Measurements from ENCODE around the gene MAP1LC3B2. TPM values are rescaled to one million over a fixed set of nuclear protein-coding genes. Genes with fewer than 3 reads are reported as not detected.
A peak's percentile ranks its signal among the peaks of the same experiment; 100 is the strongest.

Gene MAP1LC3B2
- polyA plus RNA-seq (ENCODE audit: low read depth in 6 of 6): 10 to 100 TPM in 2 of 6 donors, 1 to 10 TPM in 4; 3.2 to 12.2 (median 6.3) TPM

DNA sequence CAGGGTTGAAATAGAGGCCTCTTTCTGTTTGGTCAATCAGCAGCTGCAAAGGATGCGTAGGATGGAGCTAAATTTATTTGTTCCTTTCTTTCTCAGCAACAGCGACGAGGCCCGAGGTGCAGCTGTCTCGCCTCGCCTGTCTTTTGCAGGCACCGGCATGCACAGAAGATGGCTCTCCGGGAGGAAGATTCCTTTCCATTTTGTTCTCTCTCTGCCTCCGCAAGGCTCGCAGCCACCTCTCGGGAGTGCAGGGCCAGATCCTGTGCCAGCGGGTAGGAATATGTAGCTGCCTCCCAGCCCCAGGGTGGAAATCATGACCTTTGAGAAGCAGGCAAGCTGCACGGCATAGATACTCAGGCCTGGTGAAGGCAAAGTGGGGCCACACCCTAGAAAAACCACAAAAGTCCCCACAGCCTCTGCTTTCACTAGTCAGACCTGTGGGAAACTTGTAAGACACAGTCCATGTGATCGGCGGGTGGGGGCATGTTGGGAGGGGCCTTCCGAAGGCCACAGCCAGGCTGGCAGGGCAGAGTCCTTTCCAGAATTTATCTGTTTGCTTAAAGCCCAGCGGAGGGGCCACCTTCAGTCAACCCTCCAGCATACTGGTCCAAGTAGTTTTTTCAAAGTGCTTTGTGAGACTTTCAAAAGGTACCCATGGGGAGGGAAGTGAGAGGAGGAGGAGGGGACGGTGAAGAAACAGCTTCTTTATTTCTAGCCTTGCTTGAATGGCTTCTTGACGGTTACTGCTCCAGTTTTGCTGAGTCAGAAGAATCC lies at the start of gene MAP1LC3B2:
MAP1LC3B2 (plus strand) TSS at position 220 of the 774 bp plus-strand sequence. CDS start 16,562 bp downstream, outside the sequence.
- peak; percentile 96 for DNase-seq
- Mint-ChIP-seq H3K4me1 (peaks cover 35 to 57% (median 50%) of the 10 kb centered on the region in 3 donors), H3K27me3 (no peaks in the 10 kb centered on the region), H3K9me3 (peaks cover 0 to 13% (median 9%) of the 10 kb centered on the region in 7 donors), H3K27ac (peak within 1 kb of the TSS; percentile 98 to 100 (median 99)), H3K36me3 (peaks cover under 1 to 5% of the 10 kb centered on the region in 2 donors), H3K4me3 (peak within 1 kb of the TSS; percentile 84 to 96 (median 90))
- ATAC-seq (ENCODE audit: low read depth in 2 of 2): peak; percentile 83 to 84

DNA sequence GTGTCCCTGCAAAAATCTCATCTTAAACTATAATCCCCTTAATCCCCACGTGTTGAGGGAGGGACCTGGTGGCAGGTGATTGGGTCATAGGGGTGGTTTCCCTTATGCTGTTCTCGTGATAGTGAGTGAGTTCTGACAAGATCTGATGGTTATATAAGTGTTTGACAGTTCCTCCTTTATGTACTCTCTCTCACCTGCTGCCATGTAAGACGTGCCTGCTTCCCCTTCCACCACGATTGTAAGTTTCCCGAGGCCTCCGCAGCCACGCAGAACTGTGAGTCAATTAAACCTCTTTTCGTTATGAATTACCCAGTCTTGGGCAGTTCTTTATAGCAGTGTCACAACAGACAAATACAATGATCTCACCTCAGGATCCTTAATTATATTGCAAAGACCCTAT lies 45.2 kb upstream of the MAP1LC3B2 start:
- H3K27ac Mint-ChIP-seq: no peak overlapping the region
- H3K9me3 Mint-ChIP-seq: peaks cover 0 to 7% (median 0%) of the 10 kb centered on the region in 7 donors
- DNase-seq: no peak

DNA sequence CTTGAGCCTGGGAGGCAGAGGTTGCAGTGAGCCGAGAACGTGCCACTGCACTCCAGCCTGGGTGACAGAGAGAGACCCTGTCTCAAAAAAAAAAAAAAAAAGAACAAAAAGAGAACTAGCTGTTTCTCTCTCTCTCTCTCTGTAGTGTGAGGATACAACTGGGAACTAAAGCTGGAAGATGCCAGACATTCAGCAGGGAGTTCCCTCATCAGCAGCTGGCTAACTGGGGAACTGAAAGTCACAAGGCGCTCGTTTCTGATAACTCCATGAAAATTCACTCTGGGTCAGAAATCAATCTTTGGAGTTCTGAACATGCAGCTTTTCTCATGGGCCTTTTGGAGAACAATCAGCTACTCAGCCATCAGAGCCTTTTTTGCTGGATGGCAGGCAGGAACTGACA lies 43.5 kb upstream of the MAP1LC3B2 start:
- Mint-ChIP-seq H3K4me1 (peaks cover 14 to 18% (median 16%) of the 10 kb centered on the region in 3 donors), H3K27me3 (no peaks in the 10 kb centered on the region), H3K27ac (no peak overlapping the region), H3K4me3 (no peak overlapping the region), H3K9me3 (peaks cover 0 to 7% (median 0%) of the 10 kb centered on the region in 7 donors), H3K36me3 (no peaks in the 10 kb centered on the region)
- DNase-seq (no peak), ATAC-seq (ENCODE audit: low read depth in 2 of 2) (no peak)

More for the DNA sequence above, 45.2 kb upstream of the MAP1LC3B2 start:
- Mint-ChIP-seq H3K27me3 (no peaks in the 10 kb centered on the region), H3K4me1 (peaks cover 6 to 9% (median 6%) of the 10 kb centered on the region in 3 donors), H3K36me3 (no peaks in the 10 kb centered on the region), H3K4me3 (no peak overlapping the region)
- ATAC-seq (ENCODE audit: low read depth in 2 of 2): no peak

DNA sequence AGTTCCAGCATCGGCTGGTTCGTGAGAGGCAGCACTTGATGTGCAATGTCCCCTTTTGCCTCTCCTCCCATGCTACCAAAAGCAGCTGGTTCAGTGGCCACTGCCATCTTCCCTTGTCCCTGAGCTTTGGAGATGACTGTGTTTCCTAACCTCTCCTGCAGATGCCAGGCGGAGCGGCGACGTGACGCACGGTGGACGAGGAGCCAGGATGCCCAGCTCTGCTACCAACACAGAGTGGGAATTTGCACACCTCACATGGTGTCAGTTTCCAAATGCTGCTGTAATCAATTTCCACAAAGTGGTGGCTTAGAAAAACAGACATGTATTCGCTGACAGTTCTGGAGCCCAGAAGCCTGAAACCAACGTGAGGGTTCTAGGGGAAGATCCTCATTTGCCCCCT lies 42.5 kb upstream of the MAP1LC3B2 start:
- H3K4me1 Mint-ChIP-seq: peaks cover 20 to 27% (median 24%) of the 10 kb centered on the region in 3 donors
- peaks cover 0 to 7% (median 0%) of the 10 kb centered on the region in 7 donors for H3K9me3 Mint-ChIP-seq
- ATAC-seq (ENCODE audit: low read depth in 2 of 2) (no peak), DNase-seq (no peak)
- H3K27ac Mint-ChIP-seq: peak overlapping the region in 1 of 6 donors; percentile 11
- H3K36me3 Mint-ChIP-seq: no peaks in the 10 kb centered on the region
- no peak overlapping the region for H3K4me3 Mint-ChIP-seq
- H3K27me3 Mint-ChIP-seq: no peaks in the 10 kb centered on the region

DNA sequence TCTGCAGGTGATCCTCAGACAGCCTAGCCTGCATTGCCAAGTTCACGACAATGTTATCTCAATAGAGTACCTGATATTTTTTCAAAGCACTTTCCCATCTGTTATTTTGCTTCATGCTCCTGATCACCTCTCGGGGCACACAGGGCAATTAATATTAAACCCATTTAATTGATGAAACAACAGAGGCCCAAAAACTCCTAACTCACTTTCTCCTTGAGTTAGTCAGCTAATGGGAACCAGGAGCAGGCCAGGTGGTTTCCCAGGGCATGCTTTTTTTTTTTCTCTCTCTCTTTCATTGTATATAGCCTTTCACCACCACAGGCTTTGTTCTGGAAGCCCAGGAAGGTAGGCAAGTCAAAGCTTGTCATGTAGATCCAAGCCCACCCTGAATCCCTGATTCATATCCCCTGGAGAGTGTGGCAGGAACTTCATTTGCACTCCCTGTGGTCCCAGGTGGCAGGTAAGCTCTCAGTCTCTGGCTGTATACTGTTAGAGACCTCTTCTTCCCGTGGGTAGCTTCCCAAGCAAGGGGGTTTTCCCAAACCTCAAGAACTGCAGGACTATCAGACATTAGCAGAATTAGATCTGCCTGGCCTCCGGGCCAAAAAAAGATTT lies 41.6 kb upstream of the MAP1LC3B2 start:
- no peaks in the 10 kb centered on the region for H3K36me3 Mint-ChIP-seq
- peak overlapping the region in 2 of 6 donors; percentile 54 to 71 for H3K27ac Mint-ChIP-seq
- DNase-seq (no peak), ATAC-seq (ENCODE audit: low read depth in 2 of 2) (no peak)
- H3K9me3 Mint-ChIP-seq: peaks cover 0 to 7% (median 0%) of the 10 kb centered on the region in 7 donors
- H3K4me1 Mint-ChIP-seq: peaks cover 20 to 27% (median 24%) of the 10 kb centered on the region in 3 donors
- no peak overlapping the region for H3K4me3 Mint-ChIP-seq
- H3K27me3 Mint-ChIP-seq: no peaks in the 10 kb centered on the region

DNA sequence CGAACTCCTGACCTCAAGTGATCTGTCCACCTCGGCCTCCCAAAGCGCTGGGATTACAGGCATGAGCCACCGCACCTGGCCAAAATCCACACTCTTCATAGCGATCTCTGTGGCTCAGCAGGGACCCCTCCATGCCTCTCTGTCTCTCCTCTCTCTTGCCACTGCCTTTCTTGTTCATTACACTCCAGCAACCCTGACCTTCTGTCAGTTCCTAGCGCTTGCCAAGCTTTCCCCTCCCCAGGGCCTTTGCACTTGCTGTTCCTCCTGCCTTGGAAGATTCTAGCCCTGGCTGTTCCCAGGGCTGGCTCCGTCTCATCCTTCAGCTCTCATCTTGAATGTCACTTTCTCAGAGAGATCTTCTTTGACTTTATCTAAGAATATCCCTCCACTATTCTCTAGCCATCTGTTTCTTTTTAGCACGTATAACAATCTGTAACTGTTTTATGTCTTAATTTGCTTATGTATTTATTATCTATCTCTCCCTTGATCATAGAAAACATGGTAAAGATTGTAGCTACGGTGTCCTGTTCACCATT lies 38.9 kb upstream of the MAP1LC3B2 start:
- peaks cover 0 to 7% (median 0%) of the 10 kb centered on the region in 3 donors for H3K27me3 Mint-ChIP-seq
- H3K36me3 Mint-ChIP-seq: no peaks in the 10 kb centered on the region
- H3K9me3 Mint-ChIP-seq: no peaks in the 10 kb centered on the region
- peak overlapping the region in 1 of 6 donors; percentile 4 for H3K27ac Mint-ChIP-seq
- peaks cover 19 to 24% (median 23%) of the 10 kb centered on the region in 3 donors for H3K4me1 Mint-ChIP-seq
- no peak for DNase-seq
- H3K4me3 Mint-ChIP-seq: no peak overlapping the region
- ATAC-seq (ENCODE audit: low read depth in 2 of 2): no peak

DNA sequence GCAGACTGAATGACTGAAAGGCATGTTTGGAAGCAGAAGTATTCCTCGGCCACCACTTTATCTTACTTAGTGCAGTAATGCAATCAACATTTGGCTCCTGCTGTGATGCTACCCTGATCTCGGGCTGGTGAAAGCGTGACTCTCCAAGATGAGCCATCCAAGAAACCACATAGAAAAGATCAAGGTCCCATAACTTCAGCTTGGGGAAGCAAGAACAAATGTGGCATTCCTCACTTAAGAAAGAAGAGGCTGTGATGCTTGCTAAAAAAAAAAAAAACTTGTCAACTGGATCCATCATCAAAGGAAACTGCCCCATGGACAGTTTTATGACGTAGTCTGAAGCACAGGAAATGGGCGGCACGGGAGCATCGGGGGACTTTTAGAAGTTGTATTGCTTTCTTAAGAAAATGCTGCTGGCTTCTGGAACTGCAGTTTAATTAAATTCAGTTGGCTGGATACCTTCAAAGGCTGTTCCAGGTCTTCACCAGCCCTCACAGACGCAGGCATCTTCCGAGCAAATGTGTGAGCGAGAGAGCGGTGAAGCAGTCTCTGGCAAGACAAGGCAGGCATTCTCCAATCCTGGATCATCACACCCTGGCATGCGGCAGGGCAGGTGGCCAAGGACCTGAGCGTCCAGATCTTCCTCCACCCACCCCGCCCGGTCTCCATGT lies 38.2 kb upstream of the MAP1LC3B2 start:
- no peaks in the 10 kb centered on the region for H3K9me3 Mint-ChIP-seq
- peak overlapping the region in 2 of 6 donors; percentile 5 to 39 for H3K27ac Mint-ChIP-seq
- no peak overlapping the region for H3K4me3 Mint-ChIP-seq
- H3K27me3 Mint-ChIP-seq: peaks cover 0 to 11% (median 0%) of the 10 kb centered on the region in 3 donors
- peaks cover 19 to 25% (median 24%) of the 10 kb centered on the region in 3 donors for H3K4me1 Mint-ChIP-seq
- ATAC-seq (ENCODE audit: low read depth in 2 of 2) (peak; percentile 43 to 48), DNase-seq (no peak)
- H3K36me3 Mint-ChIP-seq: no peaks in the 10 kb centered on the region

DNA sequence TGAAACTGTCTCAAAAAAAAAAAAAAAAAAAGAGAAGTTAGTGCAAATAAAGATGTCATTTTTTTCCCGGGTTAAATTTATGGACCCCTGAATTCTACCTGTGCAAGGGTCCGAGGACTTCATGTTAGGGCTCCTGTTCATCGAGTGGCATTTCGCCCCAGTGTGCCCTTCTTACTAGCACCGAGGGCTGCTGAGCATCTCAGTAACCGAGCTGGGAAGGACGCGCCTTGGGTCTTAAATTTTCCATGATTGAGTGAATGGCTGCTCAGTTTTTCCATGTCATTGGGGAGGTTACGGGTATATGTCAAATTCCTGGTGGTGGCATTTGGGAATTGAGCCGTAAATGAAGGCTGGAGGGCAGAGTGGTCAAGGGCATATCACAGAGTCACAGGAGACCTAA lies 34.9 kb upstream of the MAP1LC3B2 start:
- Mint-ChIP-seq H3K27ac (peak overlapping the region in 1 of 6 donors; percentile 18), H3K4me3 (no peak overlapping the region)

DNA sequence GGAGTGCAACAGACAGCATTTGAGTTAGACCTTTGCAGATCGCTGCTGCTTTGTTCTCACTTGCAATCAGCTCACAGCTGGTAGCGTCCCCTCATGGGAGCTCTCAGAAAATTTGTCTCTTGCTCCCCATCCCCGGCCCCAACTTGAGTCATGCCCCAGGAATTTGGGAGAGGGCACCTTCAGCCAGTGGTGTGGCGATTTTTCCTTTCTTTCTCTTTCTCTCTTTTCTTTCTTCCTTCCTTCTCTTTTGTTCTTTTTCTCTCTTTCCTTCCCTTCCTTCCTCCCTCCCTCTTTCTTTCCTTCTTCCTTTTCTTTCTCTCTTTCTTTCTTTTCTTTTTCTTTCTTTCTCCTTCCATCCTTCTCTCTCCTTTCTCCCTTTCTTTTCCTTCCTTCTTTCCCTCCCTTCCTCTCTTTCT lies 34.2 kb upstream of the MAP1LC3B2 start:
- Mint-ChIP-seq H3K36me3 (no peaks in the 10 kb centered on the region), H3K27ac (no peak overlapping the region), H3K9me3 (peaks cover 0 to 1% (median 0%) of the 10 kb centered on the region in 7 donors), H3K27me3 (peaks cover 0 to 12% (median 0%) of the 10 kb centered on the region in 3 donors), H3K4me1 (peaks cover 15 to 19% (median 17%) of the 10 kb centered on the region in 3 donors), H3K4me3 (no peak overlapping the region)
- no peak for DNase-seq
- ATAC-seq (ENCODE audit: low read depth in 2 of 2): no peak

More for the DNA sequence above, 34.9 kb upstream of the MAP1LC3B2 start:
- Mint-ChIP-seq H3K4me1 (peaks cover 17 to 24% (median 19%) of the 10 kb centered on the region in 3 donors), H3K9me3 (peaks cover 0 to 1% (median 0%) of the 10 kb centered on the region in 7 donors), H3K36me3 (no peaks in the 10 kb centered on the region), H3K27me3 (peaks cover 0 to 11% (median 0%) of the 10 kb centered on the region in 3 donors)
- DNase-seq (no peak), ATAC-seq (ENCODE audit: low read depth in 2 of 2) (no peak)

DNA sequence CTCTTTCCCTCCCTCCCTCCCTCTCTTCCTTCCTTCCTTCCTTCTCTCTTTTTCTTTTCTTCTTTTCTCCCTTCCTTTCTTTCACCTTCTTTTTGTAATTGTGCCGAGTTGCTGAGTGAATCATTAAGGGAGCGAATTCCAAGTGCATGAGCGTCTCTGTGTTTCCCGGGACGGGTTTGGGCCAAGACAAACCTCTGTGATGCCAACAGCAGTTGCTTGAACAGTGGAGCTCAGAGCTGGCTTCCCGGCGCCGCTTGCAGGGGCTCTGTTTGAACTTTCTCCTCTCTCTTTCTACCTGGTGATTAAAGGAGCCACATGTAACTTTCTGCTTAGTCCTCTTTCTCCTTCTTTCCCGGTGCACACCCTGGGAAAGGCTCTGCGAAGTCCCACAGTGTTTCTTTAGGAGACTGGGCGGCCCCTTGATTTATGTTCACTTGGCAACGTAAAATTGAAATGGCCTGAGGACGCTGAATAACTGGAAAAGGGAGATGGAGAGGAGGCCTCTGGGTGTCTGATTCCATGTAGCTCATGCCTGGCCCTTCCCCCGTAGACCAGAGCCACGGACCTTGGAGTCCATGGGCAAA lies 33.7 kb upstream of the MAP1LC3B2 start:
- Mint-ChIP-seq H3K4me3 (no peak overlapping the region), H3K36me3 (no peaks in the 10 kb centered on the region), H3K4me1 (peaks cover 10 to 14% (median 13%) of the 10 kb centered on the region in 3 donors), H3K27ac (peak overlapping the region in 1 of 6 donors; percentile 11), H3K9me3 (peaks cover 0 to 1% (median 0%) of the 10 kb centered on the region in 7 donors), H3K27me3 (peaks cover 0 to 18% (median 0%) of the 10 kb centered on the region in 3 donors)
- DNase-seq (no peak), ATAC-seq (ENCODE audit: low read depth in 2 of 2) (no peak)

DNA sequence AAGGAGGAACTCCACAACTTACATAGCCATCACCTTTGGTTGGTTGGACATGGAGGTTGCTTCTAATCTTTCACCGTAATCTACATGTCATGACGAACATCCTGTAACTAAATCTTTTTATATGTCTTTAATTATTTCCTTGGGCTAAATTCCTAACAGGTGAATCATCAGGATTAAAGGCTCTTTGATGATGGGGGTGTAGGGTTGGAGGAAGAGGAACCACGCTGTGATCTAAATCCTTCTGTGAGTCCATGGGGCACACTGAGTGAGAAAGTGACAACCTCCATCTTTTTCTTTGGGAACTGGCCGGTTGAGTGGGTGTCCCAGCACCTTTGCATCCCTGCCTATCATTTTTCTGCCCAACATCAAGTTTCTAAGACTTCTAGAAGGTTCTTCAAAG lies 31.1 kb upstream of the MAP1LC3B2 start:
- H3K27ac Mint-ChIP-seq: peak overlapping the region in 1 of 6 donors; percentile 8
- peaks cover 7 to 19% (median 13%) of the 10 kb centered on the region in 3 donors for H3K4me1 Mint-ChIP-seq
- H3K9me3 Mint-ChIP-seq: peaks cover 0 to 4% (median 0%) of the 10 kb centered on the region in 7 donors
- no peaks in the 10 kb centered on the region for H3K36me3 Mint-ChIP-seq
- peaks cover 0 to 18% (median 5%) of the 10 kb centered on the region in 3 donors for H3K27me3 Mint-ChIP-seq
- DNase-seq (no peak), ATAC-seq (ENCODE audit: low read depth in 2 of 2) (no peak)
- no peak overlapping the region for H3K4me3 Mint-ChIP-seq

DNA sequence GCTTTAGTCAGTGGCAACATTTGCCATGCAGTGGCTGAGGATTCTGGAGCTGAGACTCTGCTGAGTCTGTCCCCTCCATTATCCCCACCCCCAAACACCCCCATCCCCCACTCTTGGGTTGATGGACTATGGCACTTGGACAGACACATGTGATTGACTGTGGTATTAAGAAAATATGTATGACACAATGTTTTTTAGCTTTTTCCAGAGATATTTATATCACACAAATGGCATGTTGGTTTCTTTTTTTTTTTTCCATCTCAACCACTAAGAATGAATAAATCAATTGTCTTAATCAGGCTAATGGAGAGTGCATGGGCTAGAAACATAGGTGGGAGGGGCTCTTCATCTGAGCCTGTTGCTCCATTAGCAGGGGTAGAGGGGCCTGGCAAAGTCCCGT lies 30.7 kb upstream of the MAP1LC3B2 start:
- Mint-ChIP-seq H3K27me3 (peaks cover 0 to 18% (median 5%) of the 10 kb centered on the region in 3 donors), H3K9me3 (peaks cover 0 to 4% (median 0%) of the 10 kb centered on the region in 7 donors), H3K4me3 (no peak overlapping the region), H3K36me3 (no peaks in the 10 kb centered on the region), H3K4me1 (peaks cover 12 to 22% (median 17%) of the 10 kb centered on the region in 3 donors), H3K27ac (no peak overlapping the region)
- ATAC-seq (ENCODE audit: low read depth in 2 of 2) (no peak), DNase-seq (no peak)

Data from naive B cell (primary cell).